NCI-H1930 (cell line): ENCODE measurements around the gene PTPRD.
"Not testable (repeated sequence)": the region's sequence is repeated elsewhere in the genome, so short reads cannot be mapped to it uniquely, and the experiment has no call there.

Source experiments
- DNase-seq, 2 experiments: peaks; one replicate each; lab custom pipeline; 2025; lab: John Stamatoyannopoulos, UW

Gene PTPRD

GRCh38 chr9:8725635-8726034, 1887.2 kb downstream of the PTPRD start:
- no peak for DNase-seq

DNA sequence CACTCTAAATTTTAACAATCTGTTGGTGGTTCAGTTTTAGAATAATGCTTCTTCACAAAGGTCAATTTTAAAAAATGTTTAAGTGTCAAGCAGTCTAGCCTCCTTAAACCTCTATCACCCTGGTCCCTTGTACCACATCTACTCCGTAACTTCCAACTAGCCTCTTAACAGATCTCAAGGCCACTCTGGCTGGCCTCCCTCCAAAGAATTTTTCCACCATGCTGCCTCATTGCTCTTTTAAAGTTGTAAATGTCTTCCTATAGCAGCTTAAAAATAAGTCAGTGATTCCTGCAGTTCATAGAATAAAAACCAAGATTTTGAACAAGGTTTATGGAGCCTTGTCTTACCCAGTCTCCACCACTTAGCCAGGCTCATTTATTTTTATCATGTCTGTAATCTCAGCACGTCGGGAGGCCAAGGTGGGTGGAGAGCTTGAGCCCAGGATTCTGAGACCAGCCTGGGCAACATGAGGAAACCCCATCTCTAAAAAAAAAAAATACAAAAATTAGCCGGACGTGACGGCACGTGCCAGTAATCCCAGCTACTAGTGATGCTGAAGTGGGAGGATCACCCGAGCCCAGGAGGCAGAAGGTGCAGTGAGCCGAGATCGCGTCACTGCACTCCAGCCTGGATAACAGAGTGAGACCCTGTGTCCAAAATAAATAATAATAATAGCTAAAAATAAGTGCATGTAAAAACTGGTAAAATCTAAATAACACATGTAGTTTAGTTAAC, 1888.4 kb downstream of the PTPRD start:
- DNase-seq: no peak

- no peak for DNase-seq
These were observed 1889.6 kb downstream of the PTPRD start for GRCh38 chr9:8723195-8723594.

- DNase-seq: no peak
These were observed 1892.8 kb downstream of the PTPRD start for GRCh38 chr9:8719833-8720486.

DNA sequence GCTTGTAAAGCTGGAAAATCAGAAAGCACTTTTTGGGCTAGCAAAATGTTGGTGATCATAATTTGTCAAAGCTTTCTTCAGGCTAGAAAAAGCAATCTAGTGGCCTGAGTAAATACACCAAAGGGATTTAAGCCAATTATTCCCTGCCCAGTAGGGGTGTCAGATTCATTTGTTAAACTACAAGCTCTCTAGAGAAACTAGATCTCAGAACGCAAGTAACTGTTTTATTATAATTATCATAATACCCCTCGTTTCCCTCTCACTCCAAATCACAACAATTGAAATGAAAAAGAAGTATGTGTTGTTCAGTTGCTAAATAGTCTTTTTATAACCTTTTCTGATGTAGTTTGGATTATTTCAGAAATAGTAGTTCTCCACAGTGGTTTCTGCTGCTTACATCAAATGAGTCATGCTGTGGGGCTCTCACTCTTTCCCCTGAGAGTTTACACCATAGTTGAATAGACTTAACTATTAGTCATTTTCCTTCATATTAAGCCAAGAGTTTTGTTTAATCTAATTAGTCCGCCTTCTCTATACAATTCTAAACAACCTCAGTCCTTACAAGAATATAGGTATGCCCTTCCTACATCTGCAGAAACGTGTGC, 1894.6 kb downstream of the PTPRD start:
- no peak for DNase-seq

DNA sequence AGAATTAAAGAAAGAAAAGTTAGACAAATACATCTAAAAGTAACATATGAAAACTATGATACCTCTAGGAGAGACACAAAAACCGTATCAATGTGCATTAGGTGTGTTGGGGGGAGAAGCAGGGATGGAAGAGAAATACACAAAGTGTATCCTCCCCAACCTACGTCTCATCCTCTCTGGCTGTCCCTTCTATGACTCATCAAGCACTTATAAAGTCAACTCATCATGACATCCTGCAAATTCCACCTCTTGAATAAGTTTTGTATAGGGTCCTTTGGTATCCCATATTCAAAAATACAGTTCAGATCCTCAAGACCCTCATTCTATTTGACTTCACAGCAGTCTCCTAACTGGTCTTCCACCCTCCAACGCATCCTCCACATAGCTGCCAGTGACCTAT, 1895.7 kb downstream of the PTPRD start:
- DNase-seq: no peak

- DNase-seq: no peak
These were observed 1897.0 kb downstream of the PTPRD start for GRCh38 chr9:8715788-8716187.

DNA sequence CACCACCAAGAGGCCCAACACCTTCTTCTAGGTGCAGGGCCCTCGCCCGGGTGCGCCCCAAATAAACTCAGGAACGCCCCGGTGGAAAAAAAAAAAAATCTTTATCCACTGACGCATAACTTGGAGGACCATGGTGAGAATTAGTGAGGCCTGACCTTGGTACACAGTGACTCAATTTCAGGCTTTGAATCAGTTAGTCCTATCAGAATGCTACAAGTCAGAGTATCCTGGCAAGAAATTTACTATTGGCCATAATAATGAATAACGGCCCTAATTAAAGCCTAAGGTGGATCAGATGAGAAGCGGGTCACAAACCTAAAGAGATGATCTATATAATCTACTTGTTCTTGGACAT, 1899.0 kb downstream of the PTPRD start:
- no peak for DNase-seq

- DNase-seq: no peak
These were observed 1899.5 kb downstream of the PTPRD start for GRCh38 chr9:8713149-8713810.

DNA sequence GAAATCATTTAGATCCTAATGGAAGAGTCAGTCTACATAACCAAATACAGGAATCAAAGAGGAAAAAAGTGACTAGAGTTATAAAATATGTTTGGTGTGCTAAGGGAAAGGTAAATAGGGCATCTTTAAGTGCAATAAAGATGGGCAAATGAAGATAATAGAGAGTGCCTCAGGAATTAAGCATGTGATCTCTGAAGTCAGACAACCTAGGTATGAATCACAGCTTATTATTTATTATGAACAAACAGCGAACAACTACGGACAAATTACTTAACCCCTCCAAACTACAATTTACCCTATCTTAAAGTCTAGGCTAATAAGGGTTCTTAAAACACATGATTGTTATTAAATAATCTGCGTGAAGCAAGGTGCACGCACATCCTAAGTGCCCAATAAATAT, 1903.1 kb downstream of the PTPRD start:
- DNase-seq: no peak

- no peak for DNase-seq
These were observed 1904.1 kb downstream of the PTPRD start for GRCh38 chr9:8708728-8709127.

DNA sequence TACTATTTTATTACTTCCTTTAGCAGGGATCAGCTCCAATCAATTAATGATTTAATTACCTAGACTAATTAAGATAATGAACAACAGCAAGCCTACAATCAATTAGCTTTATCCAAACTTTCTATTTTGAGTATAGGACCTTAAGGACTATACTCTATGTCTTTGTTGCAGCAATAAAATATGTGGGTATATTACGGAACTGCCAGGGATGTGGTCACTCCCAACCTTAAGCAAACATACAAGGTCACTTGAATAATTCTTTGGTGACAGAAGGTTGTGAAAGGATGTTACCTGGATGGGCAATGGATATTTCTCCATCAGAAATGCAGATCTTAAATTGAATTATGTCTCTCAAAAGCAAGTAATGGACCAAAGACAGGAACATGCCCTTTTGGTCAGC, 1905.8 kb downstream of the PTPRD start:
- DNase-seq: no peak

DNA sequence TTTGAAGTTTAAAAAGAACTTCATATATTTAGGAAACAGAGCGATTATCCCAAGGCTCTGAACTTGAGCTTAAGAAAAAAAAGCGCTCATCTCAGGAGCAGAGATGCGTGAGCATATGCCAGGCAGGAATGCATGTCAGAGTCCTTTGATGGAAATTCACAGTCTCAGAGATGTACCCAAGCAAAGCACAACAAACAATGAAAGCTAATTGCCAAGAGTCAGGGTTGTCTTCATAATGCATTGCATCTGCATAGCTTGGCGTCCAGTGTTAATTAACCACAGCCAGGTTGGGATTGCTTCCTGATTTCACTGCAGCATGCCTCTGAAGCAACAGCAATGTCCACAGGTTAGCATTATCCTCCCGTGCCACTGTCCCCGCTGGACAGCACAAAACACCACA, 1906.3 kb downstream of the PTPRD start:
- no peak for DNase-seq

- DNase-seq: no peak
These were observed 1906.9 kb downstream of the PTPRD start for GRCh38 chr9:8705861-8706260.

- DNase-seq: no peak
These were observed 1908.9 kb downstream of the PTPRD start for GRCh38 chr9:8703904-8704303.

DNA sequence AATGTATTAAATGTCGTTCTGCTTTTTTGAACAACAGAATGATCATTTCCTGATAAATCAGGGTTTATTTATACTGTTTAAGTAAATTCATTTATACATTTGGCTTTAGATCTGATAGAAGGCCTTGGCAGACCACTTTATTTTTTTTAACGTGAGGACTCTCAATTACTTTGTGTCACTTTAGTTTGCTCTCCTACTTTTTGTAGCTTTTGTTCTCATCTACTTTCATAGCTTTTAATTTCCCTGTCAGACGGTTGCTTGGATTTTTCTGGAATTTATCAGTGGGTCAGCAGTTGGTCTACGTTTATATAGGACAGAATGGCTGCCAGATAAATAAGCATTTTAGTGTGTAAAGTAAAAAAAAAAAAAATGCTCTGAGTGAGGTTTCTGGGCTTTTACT, 1910.9 kb downstream of the PTPRD start:
- no peak for DNase-seq

DNA sequence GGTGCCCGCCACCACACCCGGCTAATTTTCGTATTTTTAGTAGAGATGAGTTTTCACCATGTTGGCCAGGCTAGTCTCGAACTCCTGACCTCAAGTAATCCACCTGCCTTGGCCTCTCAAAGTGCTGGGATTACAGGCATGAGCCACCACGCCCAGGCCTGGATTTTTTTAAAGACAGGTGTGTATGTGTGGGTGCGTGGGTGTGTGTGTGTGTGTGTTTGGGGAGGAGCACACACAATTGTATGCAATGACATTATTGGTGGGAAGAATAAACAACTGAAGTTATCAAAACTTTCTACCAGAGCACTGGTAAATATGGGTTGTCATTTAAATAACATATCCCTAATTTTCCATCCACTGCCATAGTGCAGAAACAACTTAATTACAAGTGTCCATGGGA, 1915.2 kb downstream of the PTPRD start:
- DNase-seq: not testable (repeated sequence)

DNA sequence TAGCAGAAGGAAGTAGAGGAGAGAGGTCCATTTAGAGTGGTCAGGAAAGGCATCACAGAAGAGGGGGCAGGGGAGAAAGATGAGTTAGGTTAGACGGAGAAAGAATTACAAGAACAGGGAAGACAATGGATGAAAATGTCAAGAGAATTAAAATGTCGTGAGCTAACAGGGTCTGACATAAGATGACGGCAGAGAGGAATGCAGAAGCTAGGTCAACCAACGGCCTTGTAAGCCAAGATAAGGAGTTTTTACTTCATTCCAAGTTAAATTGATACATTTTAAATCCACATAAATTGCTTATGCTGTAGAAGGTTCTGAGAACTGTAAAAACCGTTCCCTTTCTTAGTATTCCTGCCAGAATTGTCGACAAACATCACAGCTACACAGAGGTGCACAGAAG, 1916.3 kb downstream of the PTPRD start:
- DNase-seq: no peak

- DNase-seq: no peak
These were observed 1917.7 kb downstream of the PTPRD start for GRCh38 chr9:8694983-8695588.

- no peak for DNase-seq
These were observed 1919.3 kb downstream of the PTPRD start for GRCh38 chr9:8693464-8693863.

DNA sequence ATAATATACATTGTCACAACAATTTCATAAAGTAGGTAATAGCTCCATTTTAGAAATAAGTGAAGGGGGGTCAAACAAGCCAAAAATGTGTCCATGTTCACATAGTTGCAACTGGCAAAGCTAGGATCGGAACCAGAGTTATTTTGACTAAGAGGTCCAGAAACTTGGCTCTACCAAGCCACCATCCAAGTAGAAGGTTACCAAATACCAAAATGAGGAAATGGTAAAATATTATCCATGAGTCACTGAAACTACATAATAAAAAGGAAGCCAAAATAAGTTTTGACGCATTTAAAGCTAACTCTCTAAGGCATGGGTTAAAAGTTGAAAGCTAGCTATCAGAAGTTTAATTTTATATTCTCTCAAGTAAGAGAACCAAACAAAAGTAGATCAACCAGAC, 1926.3 kb downstream of the PTPRD start:
- DNase-seq: no peak

DNA sequence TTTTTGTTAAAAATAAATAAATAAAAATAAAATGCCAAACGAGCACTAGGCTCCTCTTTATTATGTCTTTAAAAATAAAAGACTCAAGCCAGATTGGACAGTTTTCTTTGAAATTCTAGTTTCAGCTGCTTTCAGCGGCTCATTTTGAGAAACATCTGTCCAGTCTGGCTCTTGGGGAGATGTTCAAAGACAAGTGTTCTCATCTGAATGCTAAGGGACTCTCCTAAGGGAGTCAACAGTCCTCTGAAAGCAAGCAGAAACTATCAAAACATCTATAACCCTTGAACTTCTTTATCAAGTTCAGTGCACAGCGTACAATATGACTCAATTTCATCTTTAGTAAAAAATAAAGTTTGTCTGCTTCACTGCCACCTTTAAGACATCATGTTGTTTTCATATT, 1927.0 kb downstream of the PTPRD start:
- DNase-seq: no peak
